HUES64 (cell line): ENCODE results near the gene AP1B1.
"Not testable (repeated sequence)": the region's sequence is repeated elsewhere in the genome, so short reads cannot be mapped to it uniquely, and the experiment has no call there.

Experiments used
- H3K27ac ChIP-seq: 2 replicates; pipeline ENCODE4 v1.7.0; 2013; ENCODE audit warnings: low read depth, low read length, inconsistent platforms
- H3K27me3 ChIP-seq: 2 replicates; pipeline ENCODE4 v1.6.1; 2013; ENCODE audit warnings: mild to moderate bottlenecking, low read length; ENCODE audit not compliant: insufficient read depth
- H3K36me3 ChIP-seq: 2 replicates; pipeline ENCODE4 v1.6.1; 2013; ENCODE audit warnings: mild to moderate bottlenecking, low read length; ENCODE audit not compliant: insufficient read depth
- H3K4me1 ChIP-seq: 2 replicates; pipeline ENCODE4 v1.6.1; 2013; ENCODE audit warnings: mild to moderate bottlenecking, low read length, moderate library complexity; ENCODE audit not compliant: insufficient read depth
- H3K4me3 ChIP-seq: 2 replicates; pipeline ENCODE4 v1.5.1; 2013; ENCODE audit warnings: mild to moderate bottlenecking, low read length, moderate library complexity
- H3K9ac ChIP-seq: 2 replicates; pipeline ENCODE4 v1.6.1; 2013; ENCODE audit warnings: mild to moderate bottlenecking, low read depth, low read length
- H3K9me3 ChIP-seq: 2 replicates; pipeline ENCODE4 v1.6.1; 2013; ENCODE audit warnings: low read depth, low read length; ENCODE audit not compliant: insufficient read depth
- WGBS: fragments of 150-250, 120-280 bp; methylation state at CpG from one replicate; pipeline ENCODE4 v1.1.7; 2013; ENCODE audit warnings: missing lambda C conversion rate; 5-methylcytosine and 5-hydroxymethylcytosine counted together

The AP1B1 gene

DNA sequence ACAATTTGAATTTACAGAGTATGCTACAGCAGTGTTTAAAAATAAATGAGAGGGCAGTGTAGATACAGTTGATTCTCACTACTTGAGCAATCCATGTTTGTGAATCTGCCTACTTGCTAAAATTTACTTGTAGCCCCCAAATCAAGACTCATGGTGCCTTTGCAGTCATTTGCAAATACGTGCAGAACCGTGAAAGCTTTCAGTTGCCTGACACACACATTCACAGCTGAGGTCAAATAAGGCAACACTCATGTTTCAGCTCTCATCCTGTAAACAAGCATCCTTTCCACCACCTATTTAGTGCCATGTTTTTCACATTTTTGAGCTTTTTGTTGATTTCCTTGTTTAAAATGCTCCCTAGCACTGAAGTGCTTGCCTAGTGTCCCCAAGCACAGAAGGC is 40.3 kb downstream of the AP1B1 start:
- H3K36me3 ChIP-seq = peaks cover 78% of the 10 kb centered on the region

DNA sequence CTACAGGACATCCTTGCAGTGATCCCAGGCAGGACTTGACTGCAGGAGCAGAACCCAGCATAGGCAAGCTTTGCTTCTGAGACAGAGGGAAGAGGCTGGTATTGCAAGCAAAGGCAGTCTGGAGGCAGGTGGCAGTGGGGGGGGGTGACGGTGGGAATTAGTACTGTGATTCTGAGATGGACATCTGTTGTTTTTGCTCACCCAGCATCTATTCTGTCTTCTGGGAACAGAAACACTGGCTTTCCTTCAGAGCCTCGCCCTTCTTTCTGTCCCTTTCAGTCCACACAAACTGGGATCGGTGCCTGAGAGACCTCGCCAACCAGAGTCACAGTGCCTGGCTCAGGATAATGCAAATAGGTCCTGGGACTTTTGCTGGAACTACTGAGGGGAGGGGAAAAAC is 41.7 kb downstream of the AP1B1 start:
- Histone ChIP-seq H3K4me3 (no peak overlapping the region), H3K9ac (no peak overlapping the region), H3K4me1 (no peaks in the 10 kb centered on the region), H3K27me3 (no peaks in the 10 kb centered on the region), H3K36me3 (peaks cover 73% of the 10 kb centered on the region), H3K27ac (no peak overlapping the region), H3K9me3 (no peaks in the 10 kb centered on the region)
- 89% methylated on average over 4 of the region's 4 CpGs for WGBS

More for the DNA sequence above, 40.3 kb downstream of the AP1B1 start:
- Histone ChIP-seq H3K4me1 (no peaks in the 10 kb centered on the region), H3K27me3 (no peaks in the 10 kb centered on the region), H3K9ac (no peak overlapping the region), H3K27ac (no peak overlapping the region), H3K9me3 (no peaks in the 10 kb centered on the region), H3K4me3 (no peak overlapping the region)
- WGBS = 92% methylated on average over 2 of the region's 2 CpGs

DNA sequence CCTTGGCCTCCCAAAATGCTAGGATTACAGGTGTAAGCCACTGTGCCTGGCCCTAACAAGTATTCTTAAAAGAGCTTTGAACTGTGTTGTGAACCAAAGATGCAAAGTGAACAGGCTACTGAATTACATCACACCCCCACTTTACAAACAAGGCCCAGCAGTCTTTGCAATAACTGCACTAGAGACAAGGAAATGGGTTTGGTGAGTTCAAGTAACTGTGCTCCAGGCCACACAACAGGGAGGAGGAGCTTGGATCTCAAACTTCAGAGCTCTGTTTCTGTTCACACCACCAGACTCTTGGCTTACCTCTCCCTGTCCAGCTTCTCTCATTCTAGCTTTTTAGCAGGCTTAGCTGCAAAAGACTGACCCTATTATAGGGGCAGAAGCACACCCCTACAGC is 42.4 kb downstream of the AP1B1 start:
- H3K36me3 ChIP-seq = peaks cover 73% of the 10 kb centered on the region
- no peaks in the 10 kb centered on the region for H3K9me3 ChIP-seq
- no peak overlapping the region for H3K27ac ChIP-seq
- H3K27me3 ChIP-seq = no peaks in the 10 kb centered on the region
- no peaks in the 10 kb centered on the region for H3K4me1 ChIP-seq
- H3K9ac ChIP-seq = no peak overlapping the region
- H3K4me3 ChIP-seq = no peak overlapping the region

- H3K9me3 ChIP-seq, H3K9ac ChIP-seq, H3K4me1 ChIP-seq, H3K4me3 ChIP-seq, H3K27ac ChIP-seq, H3K27me3 ChIP-seq: not testable (repeated sequence)
- peaks cover 73% of the 10 kb centered on the region for H3K36me3 ChIP-seq
- WGBS = 92% methylated on average over 5 of the region's 5 CpGs
Observed at GRCh38 chr22:29344889-29345288, 43.5 kb downstream of the AP1B1 start.

DNA sequence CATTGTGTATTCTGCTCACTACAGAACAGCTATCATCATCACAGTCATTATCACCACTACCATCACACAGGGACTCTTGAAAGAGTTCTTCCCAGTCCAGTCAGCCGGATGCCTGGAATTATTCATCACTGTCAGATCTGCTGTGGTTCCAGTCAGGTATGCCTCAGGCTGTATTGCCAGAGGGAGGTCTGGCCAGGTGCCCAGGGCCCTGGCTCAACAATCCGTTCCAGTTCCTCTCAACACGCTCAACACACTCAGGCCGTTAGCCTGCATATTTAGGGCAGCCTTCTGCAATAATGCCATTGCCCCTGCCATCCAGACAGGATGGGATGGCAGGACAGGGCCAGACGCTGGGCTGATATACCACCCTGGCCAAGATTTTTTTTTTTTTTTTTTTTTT is 44.2 kb downstream of the AP1B1 start:
- 91% methylated on average over 5 of the region's 5 CpGs for whole genome bisulfite sequencing
- Histone ChIP-seq H3K9me3 (no peaks in the 10 kb centered on the region), H3K36me3 (peaks cover 73% of the 10 kb centered on the region), H3K27ac (no peak overlapping the region), H3K9ac (no peak overlapping the region), H3K27me3 (no peaks in the 10 kb centered on the region), H3K4me1 (no peaks in the 10 kb centered on the region), H3K4me3 (no peak overlapping the region)

- Histone ChIP-seq H3K27ac (no peak overlapping the region), H3K36me3 (peaks cover 73% of the 10 kb centered on the region), H3K9ac (no peak overlapping the region), H3K4me1 (no peaks in the 10 kb centered on the region), H3K9me3 (no peaks in the 10 kb centered on the region), H3K27me3 (no peaks in the 10 kb centered on the region), H3K4me3 (no peak overlapping the region)
- WGBS = 90% methylated on average over 7 of the region's 7 CpGs
Observed at GRCh38 chr22:29343313-29343805, 45.0 kb downstream of the AP1B1 start.

- Histone ChIP-seq H3K36me3 (peaks cover 72% of the 10 kb centered on the region), H3K4me1 (no peaks in the 10 kb centered on the region), H3K4me3 (no peak overlapping the region), H3K9me3 (no peaks in the 10 kb centered on the region), H3K9ac (no peak overlapping the region), H3K27ac (no peak overlapping the region), H3K27me3 (no peaks in the 10 kb centered on the region)
- 93% methylated on average over 10 of the region's 10 CpGs for WGBS
Observed at GRCh38 chr22:29342577-29343312, 45.6 kb downstream of the AP1B1 start.

DNA sequence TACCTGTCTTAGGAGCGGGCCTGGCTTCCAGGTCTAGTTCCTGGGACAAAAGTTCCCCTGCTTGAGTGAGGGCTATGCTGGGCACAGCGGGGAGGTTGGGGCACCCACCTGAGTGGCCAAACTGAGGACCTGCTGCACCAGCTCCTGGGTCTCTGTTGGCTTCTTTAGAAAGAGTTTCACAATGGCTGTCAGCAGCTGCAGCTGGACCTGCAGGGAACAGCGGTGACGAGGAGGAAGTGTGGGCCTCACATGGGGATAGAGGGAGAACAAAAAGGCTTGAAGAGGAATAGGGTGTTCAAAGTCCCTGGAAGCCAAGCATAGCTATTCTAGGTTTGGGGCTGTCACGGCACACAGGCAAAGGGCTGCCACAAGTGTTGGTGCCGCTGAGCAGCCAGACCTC is 46.2 kb downstream of the AP1B1 start:
- Histone ChIP-seq H3K9me3 (no peaks in the 10 kb centered on the region), H3K4me1 (no peaks in the 10 kb centered on the region), H3K4me3 (no peak overlapping the region), H3K27me3 (no peaks in the 10 kb centered on the region), H3K9ac (no peak overlapping the region), H3K36me3 (peaks cover 70% of the 10 kb centered on the region), H3K27ac (no peak overlapping the region)
- WGBS = 94% methylated on average over 6 of the region's 6 CpGs

DNA sequence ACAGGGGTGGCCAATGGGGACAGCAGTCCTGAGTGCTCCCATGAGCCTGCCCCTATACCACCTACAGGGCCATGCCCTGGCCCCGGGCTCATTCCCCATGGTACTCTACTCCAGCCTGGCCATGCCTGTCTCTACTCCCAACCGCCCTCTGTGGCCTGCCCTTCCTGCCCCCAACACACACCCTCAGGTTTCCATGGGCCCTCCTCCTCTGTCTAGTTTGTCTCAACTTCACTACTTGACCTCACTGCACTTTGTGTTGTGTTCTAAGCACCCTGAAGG is 46.6 kb downstream of the AP1B1 start:
- Histone ChIP-seq H3K27me3 (no peaks in the 10 kb centered on the region), H3K9ac (no peak overlapping the region), H3K9me3 (no peaks in the 10 kb centered on the region), H3K4me3 (no peak overlapping the region), H3K4me1 (no peaks in the 10 kb centered on the region), H3K36me3 (peaks cover 70% of the 10 kb centered on the region), H3K27ac (no peak overlapping the region)
- 93% methylated on average over 2 of the region's 2 CpGs for WGBS

GRCh38 chr22:29341056-29341848 is 47.1 kb downstream of the AP1B1 start:
- Histone ChIP-seq H3K27me3 (no peaks in the 10 kb centered on the region), H3K9ac (no peak overlapping the region), H3K4me1 (no peaks in the 10 kb centered on the region), H3K4me3 (no peak overlapping the region), H3K27ac (no peak overlapping the region), H3K36me3 (peaks cover 68% of the 10 kb centered on the region), H3K9me3 (no peaks in the 10 kb centered on the region)
- WGBS = 96% methylated on average over 25 of the region's 25 CpGs

DNA sequence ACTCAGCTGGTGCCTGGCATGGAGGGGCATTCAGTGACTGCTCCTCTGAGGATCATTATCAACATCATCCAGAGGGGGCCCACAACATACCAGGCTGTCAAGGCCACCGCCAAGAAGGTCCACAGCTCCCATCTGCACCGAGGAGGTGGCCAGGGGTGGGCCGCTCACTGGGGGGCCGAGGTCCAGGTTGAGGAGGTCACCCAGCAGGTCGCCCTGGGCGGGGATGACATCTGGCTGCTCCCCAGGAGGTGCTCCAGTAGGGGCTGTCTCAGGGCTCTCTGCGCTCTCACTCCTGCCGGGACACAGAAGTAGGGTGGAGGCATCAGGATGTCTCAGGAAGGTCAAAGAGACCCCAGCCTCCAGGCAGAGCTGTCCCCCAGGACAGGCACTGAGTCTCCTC is 47.8 kb downstream of the AP1B1 start:
- Histone ChIP-seq H3K36me3 (peaks cover 68% of the 10 kb centered on the region), H3K27ac (no peak overlapping the region), H3K27me3 (no peaks in the 10 kb centered on the region), H3K4me3 (no peak overlapping the region), H3K4me1 (no peaks in the 10 kb centered on the region), H3K9ac (no peak overlapping the region), H3K9me3 (no peaks in the 10 kb centered on the region)
- WGBS = 94% methylated on average over 8 of the region's 8 CpGs
